Measurements from ENCODE around the gene TNRC6C.
"Not testable (repeated sequence)": the region's sequence is repeated elsewhere in the genome, so short reads cannot be mapped to it uniquely, and the experiment has no call there.

The TNRC6C gene

GRCh38 chr17:78115803-78116202 is 157.3 kb downstream of the TNRC6C start:
- not testable (repeated sequence) for H3K27ac Mint-ChIP-seq; H3K27me3 Mint-ChIP-seq; H3K4me3 Mint-ChIP-seq; H3K9me3 Mint-ChIP-seq (ENCODE audit: low read depth); H3K36me3 Mint-ChIP-seq
- H3K4me1 Mint-ChIP-seq (ENCODE audit: low read depth), result peaks cover 38% of the 10 kb centered on the region

DNA sequence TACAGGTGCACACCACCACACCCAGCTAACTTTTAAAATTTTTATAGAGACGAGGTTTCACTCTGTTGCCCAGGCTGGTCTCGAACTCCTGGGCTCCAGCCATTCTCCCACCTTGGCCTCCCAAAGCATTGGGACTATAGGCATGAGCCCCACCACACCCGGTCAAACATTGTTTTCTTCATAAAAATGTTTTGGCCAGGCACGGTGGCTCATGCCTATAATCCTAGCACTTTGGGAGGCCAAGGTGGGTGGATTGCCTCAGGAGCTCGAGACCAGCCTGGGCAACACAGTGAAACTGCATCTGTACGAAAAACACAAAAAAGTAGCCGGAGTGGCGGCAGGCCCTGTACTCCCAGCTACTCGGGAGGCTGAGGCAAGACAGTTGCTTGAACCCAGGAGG is 157.9 kb downstream of the TNRC6C start:
- no peak overlapping the region for H3K27ac Mint-ChIP-seq
- no peak overlapping the region for H3K4me3 Mint-ChIP-seq
- peaks cover 2% of the 10 kb centered on the region for H3K36me3 Mint-ChIP-seq
- no peaks in the 10 kb centered on the region for H3K27me3 Mint-ChIP-seq
- H3K9me3 Mint-ChIP-seq (ENCODE audit: low read depth), result no peaks in the 10 kb centered on the region
- peaks cover 43% of the 10 kb centered on the region for H3K4me1 Mint-ChIP-seq (ENCODE audit: low read depth)

GRCh38 chr17:78117027-78117981 is 158.8 kb downstream of the TNRC6C start:
- no peak overlapping the region for H3K4me3 Mint-ChIP-seq
- peaks cover 52% of the 10 kb centered on the region for H3K4me1 Mint-ChIP-seq (ENCODE audit: low read depth)
- peak overlapping the region; percentile 41 for H3K27ac Mint-ChIP-seq
- no peaks in the 10 kb centered on the region for H3K9me3 Mint-ChIP-seq (ENCODE audit: low read depth)
- peaks cover 2% of the 10 kb centered on the region for H3K36me3 Mint-ChIP-seq
- no peaks in the 10 kb centered on the region for H3K27me3 Mint-ChIP-seq

GRCh38 chr17:78118801-78119241 is 160.3 kb downstream of the TNRC6C start:
- Mint-ChIP-seq H3K36me3 (peaks cover 9% of the 10 kb centered on the region), H3K4me1 (ENCODE audit: low read depth) (peaks cover 56% of the 10 kb centered on the region), H3K27me3 (no peaks in the 10 kb centered on the region), H3K4me3 (no peak overlapping the region), H3K9me3 (ENCODE audit: low read depth) (no peaks in the 10 kb centered on the region), H3K27ac (no peak overlapping the region)

GRCh38 chr17:78120537-78120936 is 162.0 kb downstream of the TNRC6C start:
- Mint-ChIP-seq H3K27ac (no peak overlapping the region), H3K9me3 (ENCODE audit: low read depth) (no peaks in the 10 kb centered on the region), H3K4me3 (peak overlapping the region; percentile 82), H3K27me3 (no peaks in the 10 kb centered on the region), H3K36me3 (peaks cover 9% of the 10 kb centered on the region), H3K4me1 (ENCODE audit: low read depth) (peaks cover 53% of the 10 kb centered on the region)

DNA sequence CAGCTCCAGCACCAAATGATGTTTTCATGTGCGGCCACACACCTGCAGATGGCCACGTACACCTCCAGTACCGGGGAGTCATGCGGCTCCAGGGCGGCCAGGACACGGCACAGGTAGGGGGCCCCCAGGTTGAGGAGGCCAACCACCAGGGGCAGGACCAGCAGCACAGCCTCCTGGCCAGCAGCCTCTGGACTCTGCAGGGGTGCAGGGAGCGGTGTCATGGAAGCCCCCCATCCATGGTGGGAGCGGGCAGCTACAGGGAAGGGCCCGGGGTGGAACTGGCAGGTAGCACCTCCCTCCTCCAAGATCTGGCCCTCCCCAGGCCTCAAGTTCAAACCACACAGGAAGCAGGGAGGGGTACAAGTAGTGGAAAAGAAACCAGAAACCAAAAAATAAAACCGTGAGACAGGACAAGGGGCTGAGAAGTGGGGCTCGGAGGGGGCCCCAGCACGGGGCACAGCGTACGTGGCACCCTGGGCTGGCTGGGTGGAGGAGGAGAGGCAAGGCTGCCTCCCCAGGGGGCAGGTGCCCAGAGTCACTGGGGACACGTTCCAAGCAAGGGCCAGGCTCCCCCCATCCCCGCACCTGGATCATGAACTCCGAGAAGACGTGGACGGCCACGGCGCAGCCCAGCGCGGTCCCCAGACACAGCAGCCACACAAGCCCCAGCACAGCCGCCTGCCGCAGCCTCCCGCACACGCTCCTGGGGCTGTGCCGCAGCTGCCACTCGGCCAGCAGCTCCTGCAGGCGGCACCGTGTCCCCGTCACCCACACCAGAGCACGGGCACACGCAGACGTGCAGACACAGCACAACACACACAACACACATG is 162.7 kb downstream of the TNRC6C start:
- Mint-ChIP-seq H3K4me1 (ENCODE audit: low read depth) (peaks cover 56% of the 10 kb centered on the region), H3K36me3 (peaks cover 9% of the 10 kb centered on the region), H3K27me3 (no peaks in the 10 kb centered on the region)

DNA sequence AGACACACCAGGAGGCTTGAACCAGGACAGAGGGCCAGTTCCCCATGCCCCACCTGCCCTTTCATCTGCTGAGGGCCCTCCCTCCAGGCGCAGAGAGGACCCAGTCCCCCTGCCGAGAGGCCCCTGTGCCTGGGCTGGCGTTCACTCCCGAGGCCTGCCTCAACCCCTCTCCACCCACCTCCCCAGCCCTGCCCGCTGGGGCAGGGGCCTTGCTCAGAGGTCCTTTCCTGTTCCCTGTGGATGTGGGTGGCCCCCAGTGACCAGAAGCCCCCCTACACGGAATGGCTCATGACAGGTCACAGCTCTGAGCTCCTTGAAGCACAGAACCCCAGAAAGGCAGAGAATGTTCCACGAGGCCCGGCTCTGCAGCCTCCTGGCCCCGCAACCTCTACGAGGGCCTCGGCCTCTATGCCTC is 163.3 kb downstream of the TNRC6C start:
- Mint-ChIP-seq H3K9me3 (ENCODE audit: low read depth) (no peaks in the 10 kb centered on the region), H3K27ac (peak overlapping the region; percentile 78), H3K4me3 (peak overlapping the region; percentile 82), H3K27me3 (no peaks in the 10 kb centered on the region), H3K36me3 (peaks cover 9% of the 10 kb centered on the region), H3K4me1 (ENCODE audit: low read depth) (peaks cover 60% of the 10 kb centered on the region)

More for the DNA sequence above, 162.7 kb downstream of the TNRC6C start:
- Mint-ChIP-seq H3K4me3 (peak overlapping the region; percentile 82), H3K27ac (peak overlapping the region; percentile 78), H3K9me3 (ENCODE audit: low read depth) (no peaks in the 10 kb centered on the region)

DNA sequence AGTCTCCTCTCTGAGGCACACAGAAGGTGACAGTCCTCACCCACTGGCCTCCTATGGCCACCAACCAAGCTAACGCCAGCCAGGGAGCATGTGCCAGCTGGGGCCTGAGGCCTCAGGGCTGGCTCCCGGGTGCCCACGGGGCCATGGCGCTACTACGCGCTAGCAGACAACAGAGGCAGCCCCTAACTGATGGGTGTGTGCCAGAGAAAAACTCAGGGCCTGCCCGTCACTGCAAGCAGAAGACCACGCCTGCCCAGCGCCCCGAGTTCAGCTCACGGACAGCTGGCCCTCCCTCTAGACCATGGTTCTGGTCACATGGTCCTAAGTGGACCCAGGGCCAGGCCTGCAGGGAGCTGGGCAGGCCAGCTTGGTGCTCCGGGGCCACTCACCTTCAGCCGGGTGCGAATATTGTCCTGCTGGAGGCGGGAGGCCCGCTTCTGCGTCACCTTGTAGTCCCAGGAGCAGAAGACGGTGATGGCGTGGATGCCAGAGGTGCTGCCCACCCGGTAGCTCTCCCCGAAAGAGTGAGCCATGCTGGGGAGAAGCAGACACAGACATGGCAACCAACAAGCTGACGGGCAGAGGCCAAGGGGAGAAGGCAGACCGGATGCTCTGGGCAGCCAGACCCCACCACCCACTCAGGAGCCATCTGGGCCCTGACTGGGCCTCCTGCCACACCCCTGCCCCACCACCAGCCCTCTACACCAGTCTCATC is 163.9 kb downstream of the TNRC6C start:
- no peaks in the 10 kb centered on the region for H3K27me3 Mint-ChIP-seq
- H3K9me3 Mint-ChIP-seq (ENCODE audit: low read depth), result no peaks in the 10 kb centered on the region
- H3K36me3 Mint-ChIP-seq, result peaks cover 9% of the 10 kb centered on the region
- H3K4me3 Mint-ChIP-seq, result peak overlapping the region; percentile 82
- peak overlapping the region; percentile 78 for H3K27ac Mint-ChIP-seq
- H3K4me1 Mint-ChIP-seq (ENCODE audit: low read depth), result peaks cover 61% of the 10 kb centered on the region

DNA sequence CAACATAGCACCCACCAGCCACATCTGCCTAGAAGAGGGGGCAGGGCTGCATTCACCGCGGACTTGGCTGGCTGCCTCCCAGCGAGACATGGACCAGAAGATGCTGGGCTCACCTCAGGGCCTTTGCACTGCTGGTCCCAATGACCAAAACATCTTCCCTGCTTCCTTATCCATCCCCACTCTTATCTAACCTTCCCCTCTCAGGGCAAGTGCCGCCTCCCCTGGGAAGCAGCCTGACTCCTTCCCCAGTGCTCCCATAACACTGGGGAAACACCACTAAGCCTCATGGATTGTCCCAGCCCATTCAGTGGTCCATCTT is 164.4 kb downstream of the TNRC6C start:
- H3K27me3 Mint-ChIP-seq, result no peaks in the 10 kb centered on the region
- H3K27ac Mint-ChIP-seq, result peak overlapping the region; percentile 76
- peaks cover 9% of the 10 kb centered on the region for H3K36me3 Mint-ChIP-seq
- no peaks in the 10 kb centered on the region for H3K9me3 Mint-ChIP-seq (ENCODE audit: low read depth)
- H3K4me3 Mint-ChIP-seq, result peak overlapping the region; percentile 82
- H3K4me1 Mint-ChIP-seq (ENCODE audit: low read depth), result peaks cover 57% of the 10 kb centered on the region

DNA sequence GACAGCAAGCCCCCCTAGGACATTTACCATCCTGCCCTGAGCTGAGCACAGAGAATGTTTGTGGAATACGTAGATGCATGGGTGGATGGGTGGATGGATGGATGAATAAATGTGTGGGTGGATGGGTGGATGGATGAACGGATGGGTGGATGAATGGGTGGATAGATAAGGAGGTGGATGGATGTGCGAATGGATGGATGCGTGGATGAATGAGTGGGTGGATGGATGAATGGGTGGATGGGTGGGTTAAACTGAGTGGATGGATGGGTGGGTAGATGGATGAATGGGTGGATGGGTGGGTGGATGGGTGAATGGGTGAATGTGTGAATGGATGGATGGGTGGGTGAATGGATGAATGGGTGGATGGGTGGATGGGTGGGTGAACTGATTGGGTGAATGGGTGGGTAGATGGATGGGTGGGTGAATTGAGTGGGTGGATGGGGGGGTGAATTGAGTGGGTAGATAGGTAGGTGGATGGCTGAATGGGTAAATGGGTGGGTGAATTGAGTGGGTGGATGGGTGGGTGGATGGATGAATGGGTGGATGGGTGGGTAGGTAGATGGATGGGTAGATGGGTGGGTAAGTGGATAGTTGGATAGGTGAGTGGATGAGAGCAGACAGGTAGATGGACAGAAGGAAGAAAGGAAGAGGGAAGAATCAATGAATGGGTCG is 164.9 kb downstream of the TNRC6C start:
- Mint-ChIP-seq H3K27ac (peak overlapping the region; percentile 88), H3K9me3 (ENCODE audit: low read depth) (no peaks in the 10 kb centered on the region), H3K4me1 (ENCODE audit: low read depth) (peaks cover 54% of the 10 kb centered on the region), H3K27me3 (no peaks in the 10 kb centered on the region), H3K4me3 (peak overlapping the region; percentile 82), H3K36me3 (peaks cover 8% of the 10 kb centered on the region)

DNA sequence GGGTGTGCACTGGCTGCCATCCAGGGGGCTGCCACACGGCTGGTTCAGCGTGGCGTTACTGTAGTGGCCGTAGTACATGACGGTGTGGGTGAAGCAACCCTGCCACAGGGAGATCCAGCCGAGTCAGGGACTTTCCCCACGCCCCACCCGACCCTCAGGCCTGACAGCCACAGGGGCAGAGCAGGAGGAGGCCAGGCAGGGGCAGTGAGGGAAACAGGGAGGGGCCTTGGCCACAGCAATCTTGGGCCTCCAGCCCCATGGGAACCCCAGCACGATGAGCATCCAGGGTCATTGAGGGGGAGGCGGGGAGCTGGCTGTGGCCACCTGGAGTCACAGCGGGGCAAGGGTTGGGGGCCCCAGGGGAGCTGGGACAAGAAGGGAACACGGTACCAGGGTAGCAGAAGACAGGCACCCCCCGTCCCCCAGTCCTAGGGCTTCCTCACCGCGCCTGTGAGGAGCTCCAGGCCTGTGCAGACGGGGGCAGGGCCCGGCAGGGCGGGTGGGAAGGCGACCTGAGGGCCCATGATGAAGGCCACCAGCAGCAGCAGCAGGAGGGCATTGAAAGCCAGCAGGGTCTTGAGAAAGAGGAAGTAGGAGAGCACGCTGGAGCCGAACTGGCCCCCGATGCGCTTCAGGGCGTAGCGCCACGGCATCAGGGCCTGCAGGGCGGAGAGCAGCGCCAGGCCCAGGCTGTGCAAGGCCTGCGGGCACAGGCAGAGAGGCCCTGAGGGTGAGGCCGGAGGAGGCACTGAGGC is 165.8 kb downstream of the TNRC6C start:
- Mint-ChIP-seq H3K9me3 (ENCODE audit: low read depth) (no peaks in the 10 kb centered on the region), H3K27me3 (no peaks in the 10 kb centered on the region), H3K4me1 (ENCODE audit: low read depth) (peaks cover 59% of the 10 kb centered on the region), H3K27ac (peak overlapping the region; percentile 88), H3K4me3 (peak overlapping the region; percentile 76), H3K36me3 (peaks cover 8% of the 10 kb centered on the region)

DNA sequence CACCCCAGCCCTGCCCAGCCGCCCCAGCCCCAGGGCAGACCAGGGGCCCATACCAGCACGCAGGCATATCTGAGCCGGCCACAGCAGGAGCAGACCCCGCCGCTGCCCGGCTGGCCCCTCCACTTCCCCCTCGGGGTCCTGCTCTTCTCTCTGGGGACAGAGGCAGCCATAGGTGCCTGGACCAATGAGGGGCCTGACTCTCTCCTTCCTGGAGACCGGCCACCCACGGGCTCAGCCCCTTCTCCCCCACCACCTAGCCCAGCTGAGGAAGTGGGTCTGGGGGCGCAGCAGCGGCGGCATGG is 166.3 kb downstream of the TNRC6C start:
- Mint-ChIP-seq H3K36me3 (peaks cover 8% of the 10 kb centered on the region), H3K27ac (no peak overlapping the region), H3K27me3 (no peaks in the 10 kb centered on the region), H3K9me3 (ENCODE audit: low read depth) (no peaks in the 10 kb centered on the region), H3K4me1 (ENCODE audit: low read depth) (peaks cover 62% of the 10 kb centered on the region), H3K4me3 (peak overlapping the region; percentile 47)

DNA sequence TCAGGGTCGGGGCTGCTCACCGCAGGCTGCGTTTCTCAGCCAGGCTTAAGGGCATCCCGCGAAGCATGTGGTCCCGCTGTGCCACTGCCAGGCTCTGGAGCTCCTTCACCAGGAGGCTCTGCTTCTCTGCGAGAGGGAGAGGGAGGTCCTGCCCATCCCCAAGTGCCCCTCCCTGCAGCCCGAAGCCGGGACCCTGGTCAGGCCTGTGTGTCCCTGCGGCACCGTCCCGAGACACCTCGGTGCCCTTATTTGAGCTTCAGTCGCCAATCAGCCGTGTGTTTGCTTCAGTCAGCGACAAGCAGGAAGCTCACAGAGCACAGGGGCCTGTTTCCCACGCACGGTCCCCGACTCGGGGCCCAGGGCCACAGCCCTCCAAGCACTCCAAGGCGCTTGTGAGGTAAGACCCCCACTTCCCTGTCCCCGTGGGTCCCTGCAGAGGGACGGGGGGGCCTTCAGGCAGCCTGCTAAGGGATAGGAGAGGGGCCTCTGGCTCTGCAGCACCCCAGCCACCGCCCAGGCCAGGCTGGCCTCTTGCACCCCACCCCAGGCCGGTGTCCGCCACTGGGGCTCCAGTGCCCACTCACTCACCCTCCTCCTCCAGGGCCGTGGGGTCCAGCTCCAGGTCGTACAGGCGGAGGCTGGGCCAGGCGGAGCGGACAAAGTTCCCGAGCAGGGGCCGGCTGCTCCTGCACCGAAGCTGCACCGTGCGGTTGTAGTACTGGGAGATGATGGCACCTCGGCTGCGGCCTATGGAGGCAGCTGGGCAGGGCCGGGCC is 166.8 kb downstream of the TNRC6C start:
- H3K4me1 Mint-ChIP-seq (ENCODE audit: low read depth), result peaks cover 65% of the 10 kb centered on the region
- H3K36me3 Mint-ChIP-seq, result peaks cover 8% of the 10 kb centered on the region
- H3K27me3 Mint-ChIP-seq, result no peaks in the 10 kb centered on the region
- H3K9me3 Mint-ChIP-seq (ENCODE audit: low read depth), result no peaks in the 10 kb centered on the region
- no peak overlapping the region for H3K27ac Mint-ChIP-seq
- H3K4me3 Mint-ChIP-seq, result peak overlapping the region; percentile 47
